ENCODE data around the gene MRGPRX4. TPM values are rescaled to one million over a fixed set of nuclear protein-coding genes. Genes with fewer than 3 reads are reported as not detected.

The MRGPRX4 gene
- total RNA-seq, 1 experiment from 2014 or later: not detected

- Mint-ChIP-seq H3K4me1 (no peaks in the 10 kb centered on the region), H3K27ac (no peak overlapping the region), H3K27me3 (ENCODE audit: low read depth) (no peaks in the 10 kb centered on the region), H3K9me3 (peaks cover 11% of the 10 kb centered on the region; the same call in 1 of the 2 replicates), H3K36me3 (no peaks in the 10 kb centered on the region), H3K4me3 (no peak overlapping the region)
- ChIA-PET CTCF (no interaction called here), POLR2A (no interaction called here)
- no peak for TF ChIP-seq RORB (CRISPR knock-in tag; IDR thresholded peaks at IDR 0.05)
- TF ChIP-seq ATF1 (CRISPR knock-in tag; IDR thresholded peaks at IDR 0.05): no peak
- no peak for TF ChIP-seq FOXJ3 (CRISPR knock-in tag; IDR thresholded peaks at IDR 0.05; ENCODE audit: borderline replicate concordance)
- no peak for TF ChIP-seq SMAD4 (CRISPR knock-in tag; IDR thresholded peaks at IDR 0.05)
- TF ChIP-seq ERG (CRISPR knock-in tag; IDR thresholded peaks at IDR 0.05): no peak
- no peak for TF ChIP-seq ZNF416 (CRISPR knock-in tag; IDR thresholded peaks at IDR 0.05)
- TF ChIP-seq MAX (CRISPR knock-in tag; IDR thresholded peaks at IDR 0.05): no peak
- no peak for TF ChIP-seq E2F1 (CRISPR knock-in tag; IDR thresholded peaks at IDR 0.05)
- no peak for TF ChIP-seq EMX1 (CRISPR knock-in tag; IDR thresholded peaks at IDR 0.05)
- no peak for TF ChIP-seq SMAD3 (CRISPR knock-in tag; IDR thresholded peaks at IDR 0.05; ENCODE audit: borderline replicate concordance)
- no peak for TF ChIP-seq ZNF263 (CRISPR knock-in tag; IDR thresholded peaks at IDR 0.05; ENCODE audit: low read depth)
- TF ChIP-seq NFATC4 (CRISPR knock-in tag; IDR thresholded peaks at IDR 0.05): no peak
- TF ChIP-seq MLX (CRISPR knock-in tag; IDR thresholded peaks at IDR 0.05): no peak
- no peak for TF ChIP-seq IRF2 (CRISPR knock-in tag; IDR thresholded peaks at IDR 0.05; ENCODE audit: borderline replicate concordance, low read depth)
- DNase-seq (ENCODE audit: low spot score): no peak
- ATAC-seq: no peak
These were observed 4.3 kb upstream of the MRGPRX4 start for GRCh38 chr11:18168372-18168771.

- CTCF ChIA-PET: interaction anchor here (0.5 to 2.9 kb wide), 21 partner anchors 16 to 454 kb away, joined by 3 to 49 read pairs (median 4); partner anchors contain the start of gene SAAL1
- no peaks in the 10 kb centered on the region for H3K4me1 Mint-ChIP-seq
- no peaks in the 10 kb centered on the region for H3K36me3 Mint-ChIP-seq
- peak; percentile 94 for ATAC-seq
- no peak for TF ChIP-seq MAX (CRISPR knock-in tag; IDR thresholded peaks at IDR 0.05)
- peak; percentile 49 for TF ChIP-seq CTCF (IDR thresholded peaks at IDR 0.05)
- no peak for TF ChIP-seq ZSCAN18 (CRISPR knock-in tag; IDR thresholded peaks at IDR 0.05)
- TF ChIP-seq MYBL2 (CRISPR knock-in tag; IDR thresholded peaks at IDR 0.05): no peak
- DNase-seq (ENCODE audit: low spot score): peak; percentile 53
- no peak overlapping the region for H3K4me3 Mint-ChIP-seq
- H3K27ac Mint-ChIP-seq: no peak overlapping the region
- no peaks in the 10 kb centered on the region; the same call in none of the 2 replicates for H3K27me3 Mint-ChIP-seq (ENCODE audit: low read depth)
- POLR2A ChIA-PET: no interaction called here
- H3K9me3 Mint-ChIP-seq: peaks cover 6% of the 10 kb centered on the region; the same call in 1 of the 2 replicates
These were observed 1.1 kb upstream of the MRGPRX4 start for GRCh38 chr11:18171377-18172000.
